ENCODE data around the gene PSMG4.

- TF ChIP-seq CTCF (IDR thresholded peaks at IDR 0.05; ENCODE audit: low read depth, low read length): no peak
- TF ChIP-seq POLR2A (IDR thresholded peaks at IDR 0.05; ENCODE audit: extremely low read depth, insufficient read length): no peak
- no peak for TF ChIP-seq MAX (IDR thresholded peaks at IDR 0.05; ENCODE audit: low read depth, low read length)
- TF ChIP-seq MYC (IDR thresholded peaks at IDR 0.05; ENCODE audit: low read depth, low read length): no peak
Observed at GRCh38 chr6:3211681-3212080, 47.1 kb upstream of the PSMG4 start.

All from NB4 (cell line).